HG02588 (cell line): Measurements from ENCODE around the gene MLEC.

Experiments used
- ATAC-seq: cut with Tn5 transposase; IDR thresholded peaks from one replicate; pipeline ENCODE4 v1.9.1; 2021; ENCODE audit warnings: mild to moderate bottlenecking, moderate library complexity; ENCODE audit not compliant: unreplicated experiment

The MLEC gene

DNA sequence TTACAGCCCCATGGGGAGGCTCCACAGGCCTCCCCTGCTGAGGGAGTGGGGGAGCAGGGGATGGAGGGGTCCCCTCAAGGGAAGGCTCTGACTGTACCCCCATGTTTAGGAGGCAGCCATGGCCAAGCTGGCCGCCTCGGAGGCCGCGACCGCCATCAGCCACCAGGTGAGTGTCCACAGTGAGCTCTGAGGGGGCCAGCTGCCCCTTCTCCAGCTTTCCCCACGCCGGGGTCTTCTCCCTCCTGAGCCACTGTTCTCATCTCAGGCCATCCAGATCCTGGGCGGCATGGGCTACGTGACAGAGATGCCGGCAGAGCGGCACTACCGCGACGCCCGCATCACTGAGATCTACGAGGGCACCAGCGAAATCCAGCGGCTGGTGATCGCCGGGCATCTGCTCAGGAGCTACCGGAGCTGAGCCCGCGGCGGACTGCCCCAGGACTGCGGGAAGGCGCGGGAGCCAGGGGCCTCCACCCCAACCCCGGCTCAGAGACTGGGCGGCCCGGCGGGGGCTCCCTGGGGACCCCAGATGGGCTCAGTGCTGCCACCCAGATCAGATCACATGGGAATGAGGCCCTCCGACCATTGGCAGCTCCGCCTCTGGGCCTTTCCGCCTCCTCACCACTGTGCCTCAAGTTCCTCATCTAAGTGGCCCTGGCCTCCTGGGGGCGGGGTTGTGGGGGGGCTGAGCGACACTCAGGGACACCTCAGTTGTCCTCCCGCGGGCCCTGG, 52.2 kb downstream of the MLEC start:
- ATAC-seq: no peak

- no peak for ATAC-seq
Observed at GRCh38 chr12:120739821-120740613, 53.1 kb downstream of the MLEC start.

DNA sequence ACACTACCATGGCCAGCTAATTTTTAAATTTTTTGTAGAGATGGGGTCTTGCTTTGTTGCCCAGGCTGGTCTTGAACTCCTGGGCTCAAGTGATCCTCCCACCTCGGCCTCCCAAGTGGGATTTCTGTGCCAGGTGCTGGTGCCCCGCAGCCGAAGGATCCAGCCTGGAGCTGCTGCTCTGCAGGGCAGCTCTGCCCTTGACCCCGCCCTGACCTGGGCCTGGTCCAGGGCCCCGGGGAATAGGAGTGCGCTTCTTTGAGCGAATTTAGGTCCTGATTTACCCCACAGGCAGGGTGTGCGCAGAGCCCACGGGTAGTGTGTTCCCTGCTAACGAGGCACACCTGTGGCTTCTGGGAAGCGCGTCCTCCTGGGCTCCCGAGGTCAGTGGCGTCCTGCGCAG, 53.9 kb downstream of the MLEC start:
- ATAC-seq: no peak

DNA sequence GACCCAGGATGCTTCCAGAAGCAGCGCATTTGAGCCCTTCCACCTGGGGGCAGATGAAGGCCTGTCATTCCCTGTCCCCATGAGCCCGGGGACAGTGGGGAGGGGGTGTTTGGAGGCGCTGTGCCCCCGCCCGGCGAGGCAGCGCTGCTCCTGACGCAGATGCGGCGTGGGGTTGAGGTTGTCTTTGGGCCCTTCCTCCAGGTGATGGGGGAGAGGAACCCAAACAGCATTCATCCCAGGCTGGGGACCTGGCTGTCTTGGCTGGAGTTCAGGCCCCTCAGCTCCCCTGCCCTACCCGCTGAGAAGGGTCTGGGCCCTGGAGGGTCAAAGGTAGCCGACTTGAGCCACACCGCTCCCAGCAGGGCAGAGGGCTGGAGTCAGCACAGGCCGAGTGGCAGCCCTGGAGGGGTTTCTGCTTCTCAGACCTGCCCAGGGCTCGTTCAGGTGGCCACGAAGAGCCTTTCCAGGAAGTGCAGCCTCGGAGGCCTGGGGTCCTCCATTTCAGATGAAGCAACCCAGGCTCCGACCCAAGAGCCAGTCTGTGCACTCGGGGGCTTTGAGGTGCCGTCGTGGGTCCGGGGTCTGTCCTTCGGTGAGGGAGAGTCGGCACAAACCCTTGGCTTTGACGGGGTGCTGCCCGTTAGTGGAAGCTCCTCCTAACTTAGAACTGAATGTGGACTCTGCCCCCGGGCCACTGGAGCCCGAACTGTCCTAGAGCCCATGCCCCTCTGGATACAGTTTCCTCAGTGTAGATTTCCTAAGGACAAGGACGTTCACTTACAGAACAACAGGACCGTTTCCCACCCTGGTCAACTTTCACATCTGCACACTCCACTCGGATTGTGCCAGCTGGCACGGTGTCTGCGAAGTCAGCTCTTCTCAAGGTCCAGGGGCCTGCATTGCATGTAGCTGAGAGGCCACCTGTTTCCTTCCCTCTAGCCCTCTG, 54.8 kb downstream of the MLEC start:
- ATAC-seq: no peak

DNA sequence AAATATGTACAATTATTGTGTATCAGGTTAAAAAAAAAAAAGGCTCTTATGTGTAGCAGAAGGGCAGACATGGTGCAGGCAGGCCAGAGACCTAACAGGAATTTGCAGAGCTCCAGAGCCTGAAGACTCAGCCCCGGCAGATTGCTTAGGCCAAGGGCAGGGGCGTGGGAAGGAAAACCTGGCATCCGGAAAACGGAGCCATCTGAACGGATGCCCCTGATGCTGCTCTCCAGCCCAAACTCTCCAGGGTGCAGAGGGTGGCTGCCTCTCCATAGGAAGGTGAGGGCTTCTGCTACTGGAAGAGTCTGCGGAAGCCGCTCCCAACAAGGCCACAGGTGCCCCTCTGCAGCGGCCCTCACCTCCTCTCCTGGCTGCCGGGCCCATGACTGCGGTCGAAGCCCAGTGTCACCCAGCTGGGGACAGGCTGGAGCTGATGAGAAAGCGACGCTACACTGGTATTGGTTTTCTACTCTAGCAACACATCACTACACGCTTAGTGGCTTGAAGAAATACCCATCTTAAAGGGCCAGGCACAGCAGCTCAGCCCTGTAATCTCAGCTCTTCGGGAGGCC, 58.1 kb downstream of the MLEC start:
- ATAC-seq: no peak

DNA sequence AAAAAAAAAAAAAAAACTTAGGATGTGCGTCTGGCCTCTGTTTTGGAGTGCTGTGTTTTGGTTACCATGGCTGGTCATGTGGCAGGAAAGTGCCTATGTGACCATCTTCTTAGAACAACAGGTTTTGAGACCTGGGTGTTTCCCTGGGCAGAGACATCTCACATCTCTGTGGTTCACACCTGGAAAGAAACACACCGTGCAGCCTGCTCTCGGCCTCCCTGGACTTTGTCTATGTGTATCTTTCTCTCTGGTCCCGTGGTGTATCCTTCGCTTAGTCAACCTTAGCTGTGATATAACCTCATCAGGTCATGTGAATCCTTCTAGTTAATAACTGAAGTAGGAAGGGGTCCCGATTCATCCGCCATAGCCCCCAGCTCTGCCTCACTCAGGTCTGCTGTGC, 61.3 kb downstream of the MLEC start:
- ATAC-seq: no peak

DNA sequence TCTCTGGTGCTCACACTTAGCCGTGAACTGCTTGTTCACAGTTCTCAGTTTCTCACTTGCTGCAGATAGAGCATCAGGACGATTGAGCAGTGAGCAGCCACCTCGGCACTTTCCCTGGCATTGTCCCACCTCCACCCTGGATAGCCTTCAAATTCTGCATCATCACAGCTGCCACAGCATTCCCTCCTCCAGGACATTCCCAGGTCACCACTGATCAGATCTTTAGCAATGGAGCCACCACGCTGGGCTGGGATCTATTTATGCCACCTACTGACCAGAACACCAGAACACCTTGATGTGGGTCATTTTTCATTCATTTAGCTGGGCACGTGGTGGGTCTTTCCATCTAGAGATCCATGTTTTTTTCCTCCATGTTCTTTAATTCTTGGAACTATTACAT, 62.3 kb downstream of the MLEC start:
- no peak for ATAC-seq

- ATAC-seq: no peak
Observed at GRCh38 chr12:120750806-120751205, 63.9 kb downstream of the MLEC start.

DNA sequence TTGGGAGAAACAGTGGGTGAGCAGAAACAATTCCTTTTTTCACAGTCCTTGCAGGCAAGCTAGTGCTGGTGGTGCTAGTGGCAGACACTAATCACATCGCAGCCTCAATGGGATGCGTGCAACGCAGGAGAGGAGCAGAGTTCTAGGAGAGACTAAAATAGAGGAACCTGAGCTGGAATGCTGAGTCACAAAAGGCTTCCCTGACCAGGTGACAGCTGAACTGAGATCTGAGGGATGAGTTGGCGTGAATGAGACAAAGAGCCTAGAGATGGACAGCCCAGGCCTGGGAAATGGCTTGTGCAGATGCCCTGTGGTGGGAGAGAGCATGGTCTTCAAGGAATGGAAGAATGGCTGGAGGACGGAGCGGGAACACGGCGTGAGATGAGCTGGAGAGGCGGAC, 64.4 kb downstream of the MLEC start:
- no peak for ATAC-seq
